AG09319 (cell line): ENCODE data around the gene ANKAR.
A peak's percentile ranks its signal among the peaks of the same experiment; 100 is the strongest.

ENCODE experiments used
- DNase-seq: peaks from one replicate; pipeline ENCODE4 v3.0.0-alpha.2; 2010; ENCODE audit warnings: low read depth; ENCODE audit errors: extremely low read depth
- TF ChIP-seq, protein P1 (sequence below): IDR thresholded peaks from 2 replicates; pipeline ENCODE4 v1.5.1; 2011; ENCODE audit warnings: low read depth, mild to moderate bottlenecking, inconsistent platforms, low read length, moderate library complexity

Gene ANKAR, protein sequence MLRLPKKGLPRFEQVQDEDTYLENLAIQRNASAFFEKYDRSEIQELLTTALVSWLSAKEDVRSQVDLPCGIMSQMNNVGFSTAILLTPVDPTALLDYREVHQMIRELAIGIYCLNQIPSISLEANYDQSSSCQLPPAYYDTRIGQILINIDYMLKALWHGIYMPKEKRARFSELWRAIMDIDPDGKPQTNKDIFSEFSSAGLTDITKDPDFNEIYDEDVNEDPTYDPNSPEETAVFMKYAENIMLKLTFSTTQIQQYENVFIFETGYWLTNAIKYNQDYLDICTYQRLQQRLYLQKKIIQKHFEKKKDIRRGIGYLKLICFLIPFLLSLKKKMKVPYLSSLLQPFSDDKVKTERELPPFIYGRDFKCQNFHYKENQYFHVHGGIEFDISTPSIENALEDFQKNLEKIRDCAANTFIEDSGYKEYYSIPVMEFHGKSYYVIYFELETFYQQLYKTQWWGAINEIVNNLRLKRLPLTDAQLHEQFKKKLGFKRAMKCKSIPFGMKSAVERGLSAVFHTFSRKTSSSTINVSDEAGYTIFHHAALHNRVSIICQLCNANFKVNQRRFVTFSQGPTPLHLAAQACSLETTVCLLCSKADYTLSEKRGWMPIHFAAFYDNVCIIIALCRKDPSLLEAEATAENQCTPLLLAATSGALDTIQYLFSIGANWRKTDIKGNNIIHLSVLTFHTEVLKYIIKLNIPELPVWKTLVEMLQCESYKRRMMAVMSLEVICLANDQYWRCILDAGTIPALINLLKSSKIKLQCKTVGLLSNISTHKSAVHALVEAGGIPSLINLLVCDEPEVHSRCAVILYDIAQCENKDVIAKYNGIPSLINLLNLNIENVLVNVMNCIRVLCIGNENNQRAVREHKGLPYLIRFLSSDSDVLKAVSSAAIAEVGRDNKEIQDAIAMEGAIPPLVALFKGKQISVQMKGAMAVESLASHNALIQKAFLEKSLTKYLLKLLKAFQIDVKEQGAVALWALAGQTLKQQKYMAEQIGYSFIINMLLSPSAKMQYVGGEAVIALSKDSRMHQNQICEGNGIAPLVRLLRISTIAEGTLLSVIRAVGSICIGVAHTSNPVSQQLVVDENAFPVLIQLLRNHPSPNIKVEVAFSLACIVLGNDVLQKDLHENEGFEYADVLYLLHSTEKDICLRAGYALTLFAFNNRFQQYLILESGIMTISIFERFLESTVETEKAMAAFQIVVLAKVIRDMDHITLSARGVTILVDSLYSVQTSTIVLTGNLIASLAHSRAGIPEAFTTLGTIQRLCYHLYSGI (N-terminal part only)

DNA sequence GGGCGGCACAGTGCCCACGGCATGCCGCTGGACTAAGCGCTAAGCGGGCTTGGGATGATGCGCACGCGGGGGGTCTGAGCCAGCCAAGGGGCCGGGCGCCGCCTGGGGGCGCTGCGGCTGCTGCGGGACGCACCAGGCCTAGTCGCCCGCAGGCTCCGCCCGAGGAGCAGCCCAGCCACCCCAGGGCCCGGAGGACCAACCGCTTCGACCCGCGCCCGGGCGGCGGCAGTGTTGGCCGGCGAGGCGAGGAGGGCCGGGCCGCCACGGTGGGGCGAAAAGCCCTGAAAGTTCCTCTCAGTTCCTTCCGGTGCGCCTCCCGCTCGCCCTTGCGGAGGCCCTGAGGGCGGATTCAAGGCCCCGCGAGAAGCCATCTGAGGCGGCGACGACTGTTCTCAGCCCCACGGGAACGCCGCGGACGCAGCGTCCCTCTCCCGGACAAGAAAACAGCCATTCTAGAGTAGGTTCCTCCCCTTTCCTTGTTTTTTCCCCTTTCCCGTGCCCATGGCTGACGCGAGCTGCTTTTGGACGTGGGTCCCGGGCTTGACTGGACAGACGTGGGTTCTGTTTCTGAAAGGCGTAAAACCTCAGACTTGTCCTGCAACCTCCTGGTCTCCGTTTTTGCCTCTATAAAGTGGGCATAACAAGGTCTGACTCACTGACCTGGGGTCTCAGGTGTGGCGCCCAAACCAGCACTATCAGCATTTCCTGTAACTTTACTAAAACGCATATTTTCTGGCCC, at the start of gene ANKAR:
TSS of gene ANKAR (plus strand) at position 297 of the 739 bp plus-strand sequence. CDS start 1,821 bp downstream, outside the sequence.
- TF ChIP-seq, protein P1, sequence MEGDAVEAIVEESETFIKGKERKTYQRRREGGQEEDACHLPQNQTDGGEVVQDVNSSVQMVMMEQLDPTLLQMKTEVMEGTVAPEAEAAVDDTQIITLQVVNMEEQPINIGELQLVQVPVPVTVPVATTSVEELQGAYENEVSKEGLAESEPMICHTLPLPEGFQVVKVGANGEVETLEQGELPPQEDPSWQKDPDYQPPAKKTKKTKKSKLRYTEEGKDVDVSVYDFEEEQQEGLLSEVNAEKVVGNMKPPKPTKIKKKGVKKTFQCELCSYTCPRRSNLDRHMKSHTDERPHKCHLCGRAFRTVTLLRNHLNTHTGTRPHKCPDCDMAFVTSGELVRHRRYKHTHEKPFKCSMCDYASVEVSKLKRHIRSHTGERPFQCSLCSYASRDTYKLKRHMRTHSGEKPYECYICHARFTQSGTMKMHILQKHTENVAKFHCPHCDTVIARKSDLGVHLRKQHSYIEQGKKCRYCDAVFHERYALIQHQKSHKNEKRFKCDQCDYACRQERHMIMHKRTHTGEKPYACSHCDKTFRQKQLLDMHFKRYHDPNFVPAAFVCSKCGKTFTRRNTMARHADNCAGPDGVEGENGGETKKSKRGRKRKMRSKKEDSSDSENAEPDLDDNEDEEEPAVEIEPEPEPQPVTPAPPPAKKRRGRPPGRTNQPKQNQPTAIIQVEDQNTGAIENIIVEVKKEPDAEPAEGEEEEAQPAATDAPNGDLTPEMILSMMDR: peak; percentile 55
- DNase-seq: peak; percentile 86

DNA sequence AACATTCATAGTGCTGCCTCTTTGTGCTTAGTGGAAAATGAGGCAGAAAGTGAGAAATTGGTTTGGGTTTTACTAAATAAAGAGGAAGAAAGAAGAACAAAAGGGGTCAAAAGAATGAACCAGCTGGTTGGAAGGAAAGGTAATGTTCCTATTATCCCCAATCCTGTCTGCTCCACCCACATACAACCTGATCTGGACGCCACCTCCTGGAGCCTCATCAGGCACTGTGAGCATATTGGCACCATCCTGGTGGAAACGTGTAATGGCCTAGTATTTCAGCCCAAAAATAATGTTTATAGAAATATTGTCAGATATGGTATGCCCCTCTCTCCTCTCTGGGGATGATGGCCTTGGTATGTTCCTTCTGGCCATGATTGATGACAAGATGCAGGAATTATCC, 48.8 kb upstream of the ANKAR start:
- no peak for DNase-seq
- TF ChIP-seq, protein P1: no peak

DNA sequence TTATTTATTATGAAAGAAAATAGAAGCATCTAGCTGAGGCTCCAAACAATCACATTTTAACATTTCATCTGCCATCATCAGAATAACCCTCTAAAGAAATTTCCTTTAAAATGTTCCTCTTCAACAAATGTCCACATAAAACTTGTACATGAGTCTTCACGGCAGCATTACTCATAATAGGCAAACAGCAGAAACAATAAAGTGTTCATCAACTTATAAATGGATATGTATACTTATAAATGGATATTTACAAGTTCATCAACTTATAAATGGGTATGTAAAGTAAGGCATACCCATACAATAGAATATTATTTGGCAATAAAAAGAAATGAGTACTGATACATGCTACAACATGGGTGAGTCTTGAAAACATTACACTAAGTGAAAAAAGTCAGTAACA, 46.7 kb upstream of the ANKAR start:
- DNase-seq: no peak
- TF ChIP-seq, protein P1: no peak

DNA sequence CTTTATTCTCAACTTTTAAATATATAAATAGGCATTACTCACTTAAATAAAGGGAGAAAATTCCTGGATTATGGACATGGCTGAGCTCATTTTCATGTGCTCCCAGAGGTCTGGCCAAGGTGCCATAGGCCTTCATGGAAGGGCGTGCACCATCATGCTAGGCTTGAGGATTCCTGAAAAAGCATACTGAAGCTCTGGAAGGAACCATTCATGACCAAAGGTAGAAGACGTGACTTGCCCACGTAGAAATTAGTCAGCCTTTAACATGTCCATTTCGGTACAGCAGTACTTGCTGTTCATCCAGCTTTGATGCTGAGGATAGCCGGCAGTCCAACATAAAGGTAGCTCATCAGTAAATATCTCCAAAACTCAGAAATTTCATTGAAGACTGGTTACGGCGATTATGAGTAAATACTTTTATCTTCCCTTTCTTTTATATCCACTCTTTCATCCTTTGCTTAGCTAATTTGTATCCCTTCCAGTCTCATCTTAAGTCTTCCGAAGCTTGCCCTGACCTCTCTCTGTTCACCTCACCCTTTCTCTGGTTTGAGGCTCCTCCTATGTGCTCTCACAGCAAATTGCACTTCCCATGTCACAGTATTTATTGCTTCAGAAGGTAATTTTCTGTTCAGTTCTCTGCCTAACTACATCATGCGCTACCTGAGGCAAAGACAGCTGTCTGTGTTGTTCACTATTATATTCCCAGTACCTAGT, 45.5 kb upstream of the ANKAR start:
- TF ChIP-seq, protein P1: no peak
- DNase-seq: no peak

DNA sequence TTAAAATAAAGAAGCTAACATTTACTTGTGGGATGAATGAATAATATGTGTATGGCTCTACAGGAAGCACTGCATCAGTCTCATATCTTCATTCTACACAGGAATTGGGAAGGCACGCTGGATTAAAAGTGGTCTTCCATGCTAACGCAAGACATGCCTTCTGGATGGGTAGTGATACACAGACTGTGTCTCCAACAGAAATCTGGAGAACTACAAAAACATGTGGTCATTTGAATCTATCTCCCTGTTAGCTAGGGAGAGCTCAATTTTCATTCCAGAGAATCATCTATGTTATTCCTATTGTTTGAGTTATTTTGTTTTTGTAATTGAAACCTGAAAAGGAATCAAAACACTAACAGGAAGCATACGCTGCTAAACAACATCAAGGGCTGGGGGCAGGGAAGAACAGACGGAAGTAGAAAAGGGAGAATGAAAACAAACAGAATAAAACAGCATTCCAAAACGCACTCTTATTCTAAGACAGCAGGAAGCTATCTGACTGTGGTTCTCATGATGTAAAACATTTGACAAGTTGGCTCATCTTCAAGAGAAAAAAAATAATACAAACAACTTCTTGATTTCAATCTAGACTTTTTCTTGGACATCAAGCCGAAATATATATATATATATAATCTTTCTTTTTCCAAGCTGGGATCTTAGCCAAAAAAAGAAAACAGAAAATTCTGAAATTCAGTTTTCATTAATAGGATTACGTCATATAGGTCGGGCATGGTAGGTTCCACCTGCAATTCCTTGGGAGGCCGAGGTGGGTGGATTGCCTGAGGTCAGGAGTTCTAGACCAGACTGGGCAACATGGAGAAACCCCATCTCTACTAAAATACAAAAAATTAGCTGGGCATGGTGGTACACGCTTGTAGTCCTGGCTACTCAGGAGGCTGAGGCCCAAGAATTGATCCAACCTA, 44.7 kb upstream of the ANKAR start:
- TF ChIP-seq, protein P1: no peak
- DNase-seq: no peak
